MCF 10A (cell line): Measurements from ENCODE around the gene ADAM12. TPM values are rescaled to one million over a fixed set of nuclear protein-coding genes. Genes with fewer than 3 reads are reported as not detected.

Source experiments
- BruUV-seq: library from RNA; stranded (reverse); fragments of 400-500 nt; replicated peaks from 2 replicates; lab custom pipeline; 2021; lab: Mats Ljungman, UMichigan
- CTCF ChIA-PET: fragments of 300-600 bp; sonication (Branson Sonifier 250); formaldehyde crosslinking; extraction: SDS; loops from one replicate; lab custom pipeline; 2021; ENCODE audit warnings: antibody characterized with exemption, inconsistent platforms; lab: Yijun Ruan, JAX
- POLR2A ChIA-PET: fragments of 300-600, 350-650 bp; sonication (Branson Sonifier 250); formaldehyde crosslinking; extraction: SDS; loops from one replicate; lab custom pipeline; 2020; ENCODE audit warnings: antibody characterized with exemption, inconsistent platforms; lab: Yijun Ruan, JAX
- DNase-seq: peaks from one replicate; pipeline ENCODE4 v3.0.0-alpha.2; 2018; ENCODE audit not compliant: unreplicated experiment
- H3K27ac Mint-ChIP-seq: one replicate; pipeline ENCODE4 v1.8.0; 2022; ENCODE audit warnings: mild to moderate bottlenecking, low read depth, mixed read lengths; ENCODE audit not compliant: unreplicated experiment
- H3K27me3 Mint-ChIP-seq: one replicate; pipeline ENCODE4 v1.8.0; 2022; ENCODE audit warnings: mixed read lengths; ENCODE audit not compliant: insufficient read depth, unreplicated experiment
- H3K36me3 Mint-ChIP-seq: one replicate; pipeline ENCODE4 v1.8.0; 2022; ENCODE audit warnings: mild to moderate bottlenecking, moderate library complexity, mixed read lengths; ENCODE audit not compliant: insufficient read depth, unreplicated experiment
- H3K4me1 Mint-ChIP-seq: one replicate; pipeline ENCODE4 v1.8.0; 2022; ENCODE audit warnings: mixed read lengths; ENCODE audit not compliant: insufficient read depth, unreplicated experiment
- H3K4me3 Mint-ChIP-seq: one replicate; pipeline ENCODE4 v1.8.0; 2022; ENCODE audit warnings: mild to moderate bottlenecking, moderate library complexity, mixed read lengths; ENCODE audit not compliant: unreplicated experiment
- H3K9me3 Mint-ChIP-seq: one replicate; pipeline ENCODE4 v1.8.0; 2022; ENCODE audit warnings: mixed read lengths; ENCODE audit not compliant: unreplicated experiment
- intact Hi-C: fragments of 100-400 bp; cut with micrococcal nuclease; formaldehyde crosslinking; loops from 2 replicates; pipeline ENCODE4 v1.14.1; 2022
- total RNA-seq: library from RNA; stranded (reverse); gene quantifications from 2 replicates; pipeline ENCODE4 v1.2.3, GENCODE V29; 2022
- TF ChIP-seq, protein P1 (sequence below): fragments of 200-600 bp; IDR thresholded peaks from one replicate; pipeline ENCODE4 v1.8.0; 2022; ENCODE audit warnings: antibody characterized with exemption, mild to moderate bottlenecking; ENCODE audit not compliant: unreplicated experiment

Gene ADAM12
- total RNA-seq, 1 experiment from 2014 or later, result 2.2 TPM

DNA sequence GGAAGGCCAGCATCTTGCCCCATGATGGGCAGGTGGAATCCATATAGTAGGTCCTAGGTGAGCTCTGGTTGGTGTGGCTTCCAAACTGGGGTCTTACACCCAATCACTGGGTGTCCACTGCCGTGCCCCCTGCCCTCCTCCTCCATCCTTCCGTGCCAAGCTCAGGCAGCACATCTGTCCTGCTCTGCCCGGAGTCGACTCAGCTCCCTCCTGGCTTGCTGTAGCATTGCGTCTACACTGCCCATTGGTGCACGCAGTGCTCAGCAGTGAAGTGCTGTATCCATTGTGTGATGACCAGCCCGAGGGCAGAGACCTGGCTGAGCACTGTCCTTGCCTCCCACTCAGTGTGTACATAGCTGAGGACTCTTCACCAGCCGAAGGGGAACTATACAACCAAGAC is 148.4 kb downstream of the ADAM12 start:
- intact Hi-C loops, result no loop called here
- BruUV-seq, result no TSS peak
- H3K36me3 Mint-ChIP-seq, result no peaks in the 10 kb centered on the region
- H3K27me3 Mint-ChIP-seq, result no peaks in the 10 kb centered on the region
- H3K4me3 Mint-ChIP-seq, result no peak overlapping the region
- CTCF ChIA-PET, result interaction anchor here (0.5 to 0.6 kb wide), 2 partner anchors 59 to 143 kb away, joined by 3 to 4 read pairs; no protein-coding TSS in a partner anchor
- DNase-seq, result no peak
- POLR2A ChIA-PET, result no interaction called here
- TF ChIP-seq, protein P1, sequence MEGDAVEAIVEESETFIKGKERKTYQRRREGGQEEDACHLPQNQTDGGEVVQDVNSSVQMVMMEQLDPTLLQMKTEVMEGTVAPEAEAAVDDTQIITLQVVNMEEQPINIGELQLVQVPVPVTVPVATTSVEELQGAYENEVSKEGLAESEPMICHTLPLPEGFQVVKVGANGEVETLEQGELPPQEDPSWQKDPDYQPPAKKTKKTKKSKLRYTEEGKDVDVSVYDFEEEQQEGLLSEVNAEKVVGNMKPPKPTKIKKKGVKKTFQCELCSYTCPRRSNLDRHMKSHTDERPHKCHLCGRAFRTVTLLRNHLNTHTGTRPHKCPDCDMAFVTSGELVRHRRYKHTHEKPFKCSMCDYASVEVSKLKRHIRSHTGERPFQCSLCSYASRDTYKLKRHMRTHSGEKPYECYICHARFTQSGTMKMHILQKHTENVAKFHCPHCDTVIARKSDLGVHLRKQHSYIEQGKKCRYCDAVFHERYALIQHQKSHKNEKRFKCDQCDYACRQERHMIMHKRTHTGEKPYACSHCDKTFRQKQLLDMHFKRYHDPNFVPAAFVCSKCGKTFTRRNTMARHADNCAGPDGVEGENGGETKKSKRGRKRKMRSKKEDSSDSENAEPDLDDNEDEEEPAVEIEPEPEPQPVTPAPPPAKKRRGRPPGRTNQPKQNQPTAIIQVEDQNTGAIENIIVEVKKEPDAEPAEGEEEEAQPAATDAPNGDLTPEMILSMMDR, result no peak
- no peaks in the 10 kb centered on the region for H3K9me3 Mint-ChIP-seq
- no peak overlapping the region for H3K27ac Mint-ChIP-seq
- no peaks in the 10 kb centered on the region for H3K4me1 Mint-ChIP-seq

DNA sequence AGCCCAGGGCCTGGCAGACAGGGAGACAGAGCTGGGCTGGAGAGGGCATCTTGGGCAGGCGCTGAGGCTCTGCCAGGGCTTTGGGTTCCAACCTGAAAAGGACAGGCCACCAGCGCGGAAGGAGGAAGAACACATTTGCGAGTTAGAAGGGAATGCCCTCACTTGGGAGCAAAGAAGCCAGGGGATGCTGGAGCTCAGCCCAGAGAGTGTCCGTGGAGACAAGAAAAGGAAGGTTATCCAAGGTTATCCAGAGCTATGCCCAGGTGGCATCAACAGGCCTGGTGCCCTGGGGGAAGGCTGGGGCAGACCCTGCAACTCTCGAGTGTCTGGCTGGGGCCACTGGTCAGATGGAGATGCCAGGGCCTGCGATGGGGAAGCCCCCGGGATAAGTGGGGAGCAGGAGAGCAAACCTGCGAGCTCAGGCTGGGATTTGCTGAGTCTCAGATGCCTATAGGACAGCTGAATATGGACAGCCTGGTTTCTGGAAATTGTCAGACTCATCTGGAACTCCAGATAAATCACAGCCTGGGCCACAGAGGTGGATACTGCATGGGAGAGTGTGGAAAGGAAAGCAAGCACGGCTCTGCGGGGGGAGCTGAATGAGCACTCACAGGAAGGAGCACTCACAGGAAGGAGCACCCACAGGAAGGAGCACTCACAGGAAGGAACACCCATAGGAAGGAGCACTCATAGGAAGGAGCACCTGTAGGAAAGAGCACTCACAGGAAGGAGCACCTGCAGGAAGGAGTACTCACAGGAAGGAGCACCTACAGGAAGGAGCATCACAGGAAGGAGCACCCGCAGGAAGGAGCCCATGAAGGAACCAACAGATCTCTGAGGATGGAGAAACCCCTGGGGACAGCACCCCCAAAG is 152.1 kb downstream of the ADAM12 start:
- Mint-ChIP-seq H3K4me1 (no peaks in the 10 kb centered on the region), H3K27me3 (peaks cover 17% of the 10 kb centered on the region), H3K27ac (no peak overlapping the region), H3K36me3 (no peaks in the 10 kb centered on the region), H3K9me3 (peaks cover 8% of the 10 kb centered on the region), H3K4me3 (no peak overlapping the region)
- intact Hi-C loops, result no loop called here
- ChIA-PET POLR2A (interaction anchor here (0.7 kb wide), 1 partner anchor 235 kb away, joined by 3 read pairs; no protein-coding TSS in a partner anchor), CTCF (no interaction called here)
- TF ChIP-seq, protein P1, result no peak
- DNase-seq, result no peak
- no TSS peak for BruUV-seq

DNA sequence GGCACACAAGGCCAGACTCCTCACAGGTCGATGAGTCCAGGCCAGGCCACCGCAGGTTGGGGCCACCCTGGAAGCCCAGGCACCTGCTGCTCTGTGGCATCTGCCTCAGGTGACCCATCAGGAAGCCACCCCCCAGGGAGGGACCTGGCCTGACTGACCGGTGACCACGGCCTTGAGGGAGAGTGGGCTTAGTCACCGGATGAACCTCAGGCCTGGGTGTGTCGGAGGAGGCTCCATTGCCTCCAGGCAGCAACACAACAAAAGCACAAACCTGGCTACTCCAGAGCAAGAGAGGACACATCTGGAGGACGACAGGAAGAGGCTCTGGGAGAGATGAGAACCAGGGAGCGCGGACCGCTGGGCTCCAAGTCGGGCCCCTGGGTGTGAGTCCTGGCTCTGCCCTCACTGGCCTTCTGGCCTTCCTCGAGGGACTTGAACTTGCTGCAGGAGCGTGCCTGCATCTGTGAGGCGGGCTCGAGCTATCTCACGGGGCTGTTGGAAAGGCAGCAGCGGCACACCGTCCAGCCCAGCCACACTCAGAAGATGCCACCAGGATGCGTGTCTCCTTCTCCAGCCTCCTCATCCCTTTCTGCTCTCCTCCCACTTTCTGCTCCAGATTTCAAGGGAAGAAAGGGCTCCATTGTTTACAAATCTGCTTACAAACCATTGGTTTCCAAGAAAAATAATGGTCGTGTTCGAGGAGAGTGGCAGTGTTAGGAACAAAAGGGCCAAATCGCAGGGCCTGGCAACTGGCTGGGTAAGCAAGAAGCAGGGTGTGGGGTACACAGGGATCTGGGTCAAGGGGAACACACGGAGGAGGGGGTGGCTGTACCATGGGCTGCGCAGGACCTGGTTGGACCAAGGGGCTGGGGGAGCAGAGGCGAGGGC is 152.9 kb downstream of the ADAM12 start:
- no peak overlapping the region for H3K27ac Mint-ChIP-seq
- no peaks in the 10 kb centered on the region for H3K36me3 Mint-ChIP-seq
- no peaks in the 10 kb centered on the region for H3K4me1 Mint-ChIP-seq
- H3K4me3 Mint-ChIP-seq, result no peak overlapping the region
- intact Hi-C loops, result no loop called here
- no TSS peak for BruUV-seq
- H3K9me3 Mint-ChIP-seq, result peaks cover 8% of the 10 kb centered on the region
- ChIA-PET CTCF (interaction anchor here (0.7 kb wide), 1 partner anchor 83 kb away, joined by 4 read pairs; no protein-coding TSS in a partner anchor), POLR2A (no interaction called here)
- peaks cover 17% of the 10 kb centered on the region for H3K27me3 Mint-ChIP-seq
- DNase-seq, result no peak
- TF ChIP-seq, protein P1, result no peak

DNA sequence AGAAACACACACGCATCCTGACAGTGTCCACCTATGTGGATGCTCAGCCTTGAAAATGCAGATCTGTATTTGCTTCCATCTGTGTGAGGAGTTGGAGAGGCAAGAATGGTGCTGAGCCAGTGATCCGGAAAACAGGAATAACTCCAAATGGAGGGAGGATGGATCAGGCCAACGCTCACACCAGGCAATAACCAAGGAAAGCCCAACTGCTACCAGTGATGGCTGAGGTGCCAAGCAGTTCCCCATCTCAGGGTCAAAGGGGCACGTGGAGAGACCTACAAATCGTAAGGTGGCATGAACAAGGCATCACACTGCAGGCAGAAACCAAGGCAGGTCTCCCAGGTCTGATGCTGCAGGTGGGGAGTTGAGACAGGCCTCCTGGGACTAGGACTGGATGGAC is 153.6 kb downstream of the ADAM12 start:
- Mint-ChIP-seq H3K4me3 (no peak overlapping the region), H3K27ac (no peak overlapping the region), H3K27me3 (peaks cover 17% of the 10 kb centered on the region), H3K9me3 (peaks cover 8% of the 10 kb centered on the region), H3K36me3 (no peaks in the 10 kb centered on the region), H3K4me1 (no peaks in the 10 kb centered on the region)
- CTCF ChIA-PET, result no interaction called here
- POLR2A ChIA-PET, result no interaction called here
- TF ChIP-seq, protein P1, result no peak
- no TSS peak for BruUV-seq
- intact Hi-C loops, result no loop called here
- DNase-seq, result no peak
